ENCODE results near the gene ERN1. TPM values are rescaled to one million over a fixed set of nuclear protein-coding genes. Genes with fewer than 3 reads are reported as not detected.

ERN1 gene
- total and polyA plus RNA-seq, 2 of the 13 experiments (the other 11 are each of a cell fraction or from before 2014, with no cell fraction given): 6.0 to 12.7 TPM

- peak; percentile 87; the same call in 1 of the 2 replicates for TF ChIP-seq RFXANK (CRISPR knock-in tag; IDR thresholded peaks at IDR 0.05)
- peak; percentile 84 for TF ChIP-seq ZSCAN20 (CRISPR knock-in tag; IDR thresholded peaks at IDR 0.05; ENCODE audit: borderline replicate concordance)
- no peak for TF ChIP-seq USF2 (IDR thresholded peaks at IDR 0.05; ENCODE audit: low read depth, low read length)
- no peak for TF ChIP-seq USF2 (CRISPR knock-in tag; IDR thresholded peaks at IDR 0.05; ENCODE audit: borderline replicate concordance)
- TF ChIP-seq ZNF614 (CRISPR knock-in tag; IDR thresholded peaks at IDR 0.05; ENCODE audit: borderline replicate concordance): peak; percentile 99
- TF ChIP-seq ZNF362 (CRISPR knock-in tag; IDR thresholded peaks at IDR 0.05; ENCODE audit: borderline replicate concordance): peak; percentile 77; the same call in 1 of the 2 replicates
- TF ChIP-seq PRMT3 (CRISPR knock-in tag; IDR thresholded peaks at IDR 0.05; ENCODE audit: borderline replicate concordance, low read depth): peak; percentile 42; the same call in 1 of the 2 replicates
- no peak for TF ChIP-seq ZNF776 (CRISPR knock-in tag; IDR thresholded peaks at IDR 0.05)
- TF ChIP-seq MTF2 (CRISPR knock-in tag; IDR thresholded peaks at IDR 0.05; ENCODE audit: borderline replicate concordance): no peak
- TF ChIP-seq CREB1 (IDR thresholded peaks at IDR 0.05): no peak
- TF ChIP-seq CREB1 (CRISPR knock-in tag; IDR thresholded peaks at IDR 0.05): peak; percentile 84
- TF ChIP-seq ZNF530 (CRISPR knock-in tag; IDR thresholded peaks at IDR 0.05; ENCODE audit: low read depth): no peak
- TF ChIP-seq SOX6 (IDR thresholded peaks at IDR 0.05): no peak
- peak; percentile 99 for TF ChIP-seq SOX6 (CRISPR knock-in tag; IDR thresholded peaks at IDR 0.05)
- no peak for TF ChIP-seq EHMT2 (IDR thresholded peaks at IDR 0.05; ENCODE audit: borderline replicate concordance, low read depth, low read length)
- TF ChIP-seq MTF1 (CRISPR knock-in tag; IDR thresholded peaks at IDR 0.05): peak; percentile 36; the same call in 1 of the 2 replicates
- no peak; the same call in 1 of the 2 replicates for TF ChIP-seq ZNF780A (CRISPR knock-in tag; IDR thresholded peaks at IDR 0.05)
- TF ChIP-seq PATZ1 (CRISPR knock-in tag; IDR thresholded peaks at IDR 0.05): peak; percentile 99
- TF ChIP-seq AGO2 (optimal IDR thresholded peaks at IDR 0.05; ENCODE audit: low read depth, low read length): no peak
- TF ChIP-seq NFKB2 (CRISPR knock-in tag; IDR thresholded peaks at IDR 0.05; ENCODE audit: borderline replicate concordance): peak; percentile 93; the same call in 1 of the 2 replicates
- TF ChIP-seq CAMTA2 (CRISPR knock-in tag; IDR thresholded peaks at IDR 0.05; ENCODE audit: borderline replicate concordance): no peak
- TF ChIP-seq CHD4 (IDR thresholded peaks at IDR 0.05; ENCODE audit: borderline replicate concordance, low read length): no peak
- no peak for TF ChIP-seq ZNF777 (CRISPR knock-in tag; IDR thresholded peaks at IDR 0.05)
- TF ChIP-seq NR2F2 (IDR thresholded peaks at IDR 0.05; ENCODE audit: borderline replicate concordance, low read depth): peak; percentile 81; the same call in 1 of the 2 replicates
- peak; percentile 92 for TF ChIP-seq SP5 (CRISPR knock-in tag; IDR thresholded peaks at IDR 0.05; ENCODE audit: borderline replicate concordance, low read depth)
- peak; percentile 84; the same call in 1 of the 2 replicates for TF ChIP-seq ZNF772 (CRISPR knock-in tag; IDR thresholded peaks at IDR 0.05)
- peak; percentile 77; the same call in 1 of the 2 replicates for TF ChIP-seq RAD21 (CRISPR knock-in tag; IDR thresholded peaks at IDR 0.05)
These were observed 20.5 kb upstream of the ERN1 start (continued) for GRCh38 chr17:64150237-64151015.

Measured in HepG2 (cell line).